Naive thymus-derived CD4-positive, alpha-beta T cell (primary cell): ENCODE data around the gene MCM5. TPM values are rescaled to one million over a fixed set of nuclear protein-coding genes. Genes with fewer than 3 reads are reported as not detected.
A peak's percentile ranks its signal among the peaks of the same experiment; 100 is the strongest.
"Not testable (repeated sequence)": the region's sequence is repeated elsewhere in the genome, so short reads cannot be mapped to it uniquely, and the experiment has no call there.

Experiments
- ATAC-seq: fragments of 150-1000 bp; cut with Tn5 transposase; 2 replicates; pipeline ENCODE4 v1.10.0; 2021; ENCODE audit warnings: mild to moderate bottlenecking, moderate library complexity
- CTCF ChIA-PET: fragments of 350-600 bp; sonication (Branson Sonifier 250); formaldehyde crosslinking; loops from one replicate; lab custom pipeline; 2021; ENCODE audit warnings: antibody characterized with exemption; lab: Charles Lee
- POLR2A ChIA-PET: fragments of 350-600 bp; sonication (Branson Sonifier 250); formaldehyde crosslinking; loops from one replicate; lab custom pipeline; 2021; ENCODE audit warnings: antibody characterized with exemption, inconsistent platforms; lab: Charles Lee
- DNase-seq, 9 donors: peaks; one replicate each; pipeline versions ENCODE4 v3.0.0 to v3.0.0-alpha.2; 2020 to 2022; ENCODE audit warnings: mixed read lengths in 1 of 9
- H3K27ac ChIP-seq: one replicate; pipeline ENCODE4 v1.7.0; 2013; ENCODE audit warnings: mild to moderate bottlenecking, low read depth, low read length, moderate library complexity
- H3K27me3 ChIP-seq, 2 donors: one replicate each; pipeline ENCODE4 v1.7.0; 2013; ENCODE audit warnings: low read length in 2 of 2, mild to moderate bottlenecking in 2 of 2, moderate library complexity in 2 of 2; ENCODE audit not compliant: control insufficient read depth in 2 of 2, insufficient read depth in 2 of 2
- H3K36me3 ChIP-seq, 3 experiments: 1 replicate in 2 of 3; 2 replicates in 1 of 3; pipeline ENCODE4 v1.7.0; 2013; ENCODE audit warnings: low read length in 3 of 3, mild to moderate bottlenecking in 3 of 3, moderate library complexity in 1 of 3; ENCODE audit not compliant: insufficient read depth in 3 of 3, control insufficient read depth in 2 of 3
- H3K4me1 ChIP-seq, 2 donors: one replicate each; pipeline ENCODE4 v1.7.0; 2013; ENCODE audit warnings: low read length in 2 of 2, mild to moderate bottlenecking in 2 of 2, moderate library complexity in 1 of 2; ENCODE audit not compliant: control insufficient read depth in 2 of 2, insufficient read depth in 2 of 2
- H3K4me3 ChIP-seq: 2 replicates; pipeline ENCODE4 v1.7.0; 2013; ENCODE audit warnings: mild to moderate bottlenecking, low read length
- H3K9me3 ChIP-seq, 3 experiments: 1 replicate in 2 of 3; 2 replicates in 1 of 3; pipeline ENCODE4 v1.7.0; 2013; ENCODE audit warnings: low read length in 3 of 3; ENCODE audit not compliant: control insufficient read depth in 2 of 3
- H3K27ac Mint-ChIP-seq, 9 donors: one replicate each; pipeline ENCODE4 v1.8.0; 2020 to 2022; ENCODE audit warnings: mixed read lengths in 9 of 9, mild to moderate bottlenecking in 8 of 9, moderate library complexity in 5 of 9, inconsistent platforms in 2 of 9
- H3K27me3 Mint-ChIP-seq, 5 donors: one replicate each; pipeline ENCODE4 v1.8.0; 2021 to 2022; ENCODE audit warnings: mixed read lengths in 5 of 5, mild to moderate bottlenecking in 1 of 5
- H3K36me3 Mint-ChIP-seq, 5 donors: one replicate each; pipeline ENCODE4 v1.8.0; 2020 to 2022; ENCODE audit warnings: mixed read lengths in 5 of 5, mild to moderate bottlenecking in 3 of 5, inconsistent platforms in 1 of 5
- H3K4me1 Mint-ChIP-seq, 7 donors: one replicate each; pipeline ENCODE4 v1.8.0; 2020 to 2022; ENCODE audit warnings: mixed read lengths in 7 of 7, mild to moderate bottlenecking in 3 of 7, inconsistent platforms in 1 of 7
- H3K4me3 Mint-ChIP-seq, 10 donors: one replicate each; pipeline ENCODE4 v1.8.0; 2020 to 2022; ENCODE audit warnings: mild to moderate bottlenecking in 10 of 10, mixed read lengths in 10 of 10, moderate library complexity in 6 of 10, inconsistent platforms in 2 of 10
- H3K9me3 Mint-ChIP-seq, 11 donors: one replicate each; pipeline ENCODE4 v1.8.0; 2020 to 2022; ENCODE audit warnings: mixed read lengths in 11 of 11, mild to moderate bottlenecking in 4 of 11, inconsistent platforms in 1 of 11, moderate library complexity in 1 of 11
- intact Hi-C, 2 donors: fragments of 100-400 bp; cut with micrococcal nuclease; formaldehyde crosslinking; loops; one replicate each; pipeline ENCODE4 v1.15.1; 2023
- polyA plus RNA-seq, 2 donors: library from polyadenylated mRNA; unstranded; fragments of 300-500 nt; fragmentation: Illumina TruSeq; gene quantifications; one replicate each; pipeline ENCODE4 v1.2.3, GENCODE V29; 2021
- total RNA-seq, 6 experiments: library from RNA in 5 of 6; stranded (reverse) in 5 of 6; gene quantifications; 1 replicate in 5 of 6; 2 replicates in 1 of 6; pipeline ENCODE4 v1.2.3 and lab custom pipeline; 2021 to 2026

Gene MCM5
- total and polyA plus RNA-seq, 7 experiments from 2014 or later = 19.7 to 208 (median 37.3) TPM

- H3K36me3 Mint-ChIP-seq = peaks cover 4 to 36% (median 17%) of the 10 kb centered on the region in 5 donors
- peaks cover 0 to 2% (median 0%) of the 10 kb centered on the region in 7 donors for H3K4me1 Mint-ChIP-seq
- no peaks in the 10 kb centered on the region for H3K27me3 Mint-ChIP-seq
- H3K4me3 Mint-ChIP-seq = no peak overlapping the region
- H3K27ac ChIP-seq = no peak overlapping the region
- ATAC-seq = no peak
- CTCF ChIA-PET = no interaction called here
- H3K27me3 ChIP-seq = no peaks in the 10 kb centered on the region
- peaks cover 0 to 17% (median 0%) of the 10 kb centered on the region in 3 experiments for H3K36me3 ChIP-seq
- intact Hi-C loops = no loop called here
- peak overlapping the region in 1 of 9 donors; percentile 10 for H3K27ac Mint-ChIP-seq
- no peaks in the 10 kb centered on the region for H3K4me1 ChIP-seq
- H3K9me3 ChIP-seq = peaks cover 0 to 13% (median 0%) of the 10 kb centered on the region in 3 experiments
- POLR2A ChIA-PET = no interaction called here
- peaks cover 0 to 6% (median 0%) of the 10 kb centered on the region in 11 donors for H3K9me3 Mint-ChIP-seq
- no peak for DNase-seq
- no peak overlapping the region for H3K4me3 ChIP-seq
Observed at GRCh38 chr22:35432228-35432905, 32.4 kb downstream of the MCM5 start.

- H3K27me3 Mint-ChIP-seq = no peaks in the 10 kb centered on the region
- Histone ChIP-seq H3K27me3 (no peaks in the 10 kb centered on the region), H3K27ac (no peak overlapping the region), H3K4me3 (no peak overlapping the region), H3K36me3 (peaks cover 0 to 17% (median 0%) of the 10 kb centered on the region in 3 experiments), H3K4me1 (no peaks in the 10 kb centered on the region), H3K9me3 (peaks cover 0 to 13% (median 0%) of the 10 kb centered on the region in 3 experiments)
- H3K4me1 Mint-ChIP-seq = peaks cover 0 to 2% (median 0%) of the 10 kb centered on the region in 7 donors
- no peak for ATAC-seq
- ChIA-PET CTCF (no interaction called here), POLR2A (no interaction called here)
- intact Hi-C loops = no loop called here
- H3K9me3 Mint-ChIP-seq = peaks cover 0 to 15% (median 0%) of the 10 kb centered on the region in 11 donors
- H3K27ac Mint-ChIP-seq = no peak overlapping the region
- no peak for DNase-seq
- no peak overlapping the region for H3K4me3 Mint-ChIP-seq
- H3K36me3 Mint-ChIP-seq = peaks cover 4 to 46% (median 28%) of the 10 kb centered on the region in 5 donors
Observed at GRCh38 chr22:35434061-35434710, 34.2 kb downstream of the MCM5 start.

GRCh38 chr22:35435201-35435740, 35.3 kb downstream of the MCM5 start:
- no peak for ATAC-seq
- intact Hi-C loops = no loop called here
- Histone ChIP-seq H3K9me3 (peaks cover 0 to 13% (median 0%) of the 10 kb centered on the region in 3 experiments), H3K36me3 (peaks cover 0 to 17% (median 0%) of the 10 kb centered on the region in 3 experiments), H3K27me3 (no peaks in the 10 kb centered on the region), H3K4me1 (no peaks in the 10 kb centered on the region), H3K4me3 (no peak overlapping the region), H3K27ac (no peak overlapping the region)
- Mint-ChIP-seq H3K36me3 (peaks cover 4 to 46% (median 34%) of the 10 kb centered on the region in 5 donors), H3K4me1 (peaks cover 0 to 2% (median 0%) of the 10 kb centered on the region in 7 donors), H3K4me3 (no peak overlapping the region), H3K27me3 (no peaks in the 10 kb centered on the region), H3K9me3 (peaks cover 0 to 15% (median 0%) of the 10 kb centered on the region in 11 donors), H3K27ac (no peak overlapping the region)
- DNase-seq = no peak
- POLR2A ChIA-PET = no interaction called here
- CTCF ChIA-PET = no interaction called here

- Histone ChIP-seq H3K9me3 (peaks cover 0 to 13% (median 0%) of the 10 kb centered on the region in 3 experiments), H3K4me1 (no peaks in the 10 kb centered on the region), H3K36me3 (peaks cover 0 to 17% (median 0%) of the 10 kb centered on the region in 3 experiments), H3K27me3 (no peaks in the 10 kb centered on the region), H3K27ac (no peak overlapping the region), H3K4me3 (no peak overlapping the region)
- Mint-ChIP-seq H3K27ac (no peak overlapping the region), H3K36me3 (peaks cover 4 to 44% (median 34%) of the 10 kb centered on the region in 5 donors), H3K27me3 (no peaks in the 10 kb centered on the region), H3K4me1 (peaks cover 0 to 2% (median 0%) of the 10 kb centered on the region in 7 donors), H3K9me3 (peaks cover 0 to 15% (median 0%) of the 10 kb centered on the region in 11 donors), H3K4me3 (no peak overlapping the region)
- ChIA-PET CTCF (no interaction called here), POLR2A (no interaction called here)
- no peak for DNase-seq
- no peak for ATAC-seq
- intact Hi-C loops = no loop called here
Observed at GRCh38 chr22:35436421-35436820, 36.5 kb downstream of the MCM5 start.

- H3K4me3 Mint-ChIP-seq = no peak overlapping the region
- CTCF ChIA-PET = no interaction called here
Observed at GRCh38 chr22:35437049-35437448, 37.1 kb downstream of the MCM5 start.

GRCh38 chr22:35438673-35439364, 38.9 kb downstream of the MCM5 start:
- POLR2A ChIA-PET, DNase-seq, H3K36me3 ChIP-seq, H3K27me3 ChIP-seq, H3K4me1 ChIP-seq, H3K4me3 ChIP-seq, intact Hi-C loops, H3K27ac ChIP-seq, H3K27me3 Mint-ChIP-seq, CTCF ChIA-PET, H3K4me3 Mint-ChIP-seq, ATAC-seq, H3K4me1 Mint-ChIP-seq, H3K27ac Mint-ChIP-seq, H3K9me3 ChIP-seq: not testable (repeated sequence)
- peaks cover 0 to 25% (median 20%) of the 10 kb centered on the region in 5 donors for H3K36me3 Mint-ChIP-seq
- peaks cover 0 to 10% (median 0%) of the 10 kb centered on the region in 11 donors for H3K9me3 Mint-ChIP-seq

More at GRCh38 chr22:35437049-35437448, 37.1 kb downstream of the MCM5 start:
- no peak overlapping the region for H3K27ac Mint-ChIP-seq
- Histone ChIP-seq H3K4me1 (no peaks in the 10 kb centered on the region), H3K9me3 (peaks cover 0 to 13% (median 0%) of the 10 kb centered on the region in 3 experiments), H3K36me3 (peaks cover 0 to 17% (median 0%) of the 10 kb centered on the region in 3 experiments), H3K27ac (no peak overlapping the region), H3K4me3 (no peak overlapping the region), H3K27me3 (no peaks in the 10 kb centered on the region)
- no peaks in the 10 kb centered on the region for H3K27me3 Mint-ChIP-seq
- H3K4me1 Mint-ChIP-seq = peaks cover 0 to 2% (median 0%) of the 10 kb centered on the region in 7 donors
- peaks cover 1 to 39% (median 30%) of the 10 kb centered on the region in 5 donors for H3K36me3 Mint-ChIP-seq
- intact Hi-C loops = no loop called here
- DNase-seq (no peak), ATAC-seq (no peak)
- POLR2A ChIA-PET = no interaction called here
- H3K9me3 Mint-ChIP-seq = peaks cover 0 to 15% (median 0%) of the 10 kb centered on the region in 11 donors
